GM23338 (cell line): ENCODE results near the gene CELSR3. TPM values are rescaled to one million over a fixed set of nuclear protein-coding genes. Genes with fewer than 3 reads are reported as not detected.

ENCODE experiments used
- microRNA-seq: library from miRNA; unstranded; fragments of <30 nt; microRNA quantifications from one replicate; pipeline ENCODE4, GENCODE V29; 2017
- polyA plus RNA-seq: library from polyadenylated mRNA; unstranded; fragments of >200 nt; fragmentation: Nextera tagmentation; extraction: Ambion mirVana; gene quantifications from 2 replicates; pipeline ENCODE4 v1.2.1, GENCODE V29; 2016
- small RNA-seq: library from RNA; depleted of rRNA; stranded (forward); fragments of <200 nt; gene quantifications from one replicate; pipeline ENCODE3, GENCODE V24; 2014; ENCODE audit warnings: low replicate concordance
- total RNA-seq: library from RNA; depleted of rRNA; stranded (reverse); fragments of >200 nt; shearing (Covaris generic); gene quantifications from 2 replicates; pipeline ENCODE4 v1.2.3, GENCODE V29; 2014; rRNA removed

CELSR3 gene
- total and polyA plus RNA-seq, 2 experiments from 2014 or later = 7.5 to 33.3 TPM

Small RNAs within 50 kb of the gene (microRNA-seq; reads per million reads assigned to microRNA genes)
- gene MIR4793 = not detected

Small RNAs within 50 kb of the gene (small RNA-seq; reads per million reads assigned to genes)
- gene AC141002.1 = not detected

Other genes starting within 250 kb of the CELSR3 start
- 144 and 164 TPM in 2 replicates for gene PLXNB1, start 232.8 kb downstream of the CELSR3 start, total RNA-seq
- gene PLXNB1, start 232.8 kb downstream of the CELSR3 start, polyA plus RNA-seq = 49.0 and 49.3 TPM in 2 replicates
- 24.1 and 28.9 TPM in 2 replicates for gene CCDC51, start 222.8 kb downstream of the CELSR3 start, total RNA-seq
- gene CCDC51, start 222.8 kb downstream of the CELSR3 start, polyA plus RNA-seq = 20.8 and 22.2 TPM in 2 replicates
- 362 and 419 TPM in 2 replicates for gene TMA7, start 222.6 kb downstream of the CELSR3 start, total RNA-seq
- gene TMA7, start 222.6 kb downstream of the CELSR3 start, polyA plus RNA-seq = 2,089 and 2,333 TPM in 2 replicates
- gene ATRIP, start 216.1 kb downstream of the CELSR3 start, total RNA-seq = 17.3 and 17.6 TPM in 2 replicates
- gene ATRIP, start 216.1 kb downstream of the CELSR3 start, polyA plus RNA-seq = 5.8 and 6.1 TPM in 2 replicates
- gene SHISA5, start 158.7 kb downstream of the CELSR3 start, total RNA-seq = 148 and 166 TPM in 2 replicates
- 146 and 167 TPM in 2 replicates for gene SHISA5, start 158.7 kb downstream of the CELSR3 start, polyA plus RNA-seq
- gene PFKFB4, start 106.1 kb downstream of the CELSR3 start, total RNA-seq = 15.0 and 22.9 TPM in 2 replicates
- gene PFKFB4, start 106.1 kb downstream of the CELSR3 start, polyA plus RNA-seq = 7.6 and 8.6 TPM in 2 replicates
- 0.12 and 0.17 TPM in 2 replicates for gene UCN2, start 99.1 kb downstream of the CELSR3 start, total RNA-seq
- not detected in 2 replicates for gene UCN2, start 99.1 kb downstream of the CELSR3 start, polyA plus RNA-seq
- 5.2 and 7.9 TPM in 2 replicates for gene COL7A1, start 67.6 kb downstream of the CELSR3 start, total RNA-seq
- 3.0 and 4.0 TPM in 2 replicates for gene COL7A1, start 67.6 kb downstream of the CELSR3 start, polyA plus RNA-seq
- gene UQCRC1, start 53.2 kb downstream of the CELSR3 start, total RNA-seq = 439 and 460 TPM in 2 replicates
- gene UQCRC1, start 53.2 kb downstream of the CELSR3 start, polyA plus RNA-seq = 232 and 256 TPM in 2 replicates
- gene TMEM89, start 41.1 kb downstream of the CELSR3 start, total RNA-seq = not detected in 2 replicates
- not detected in 2 replicates for gene TMEM89, start 41.1 kb downstream of the CELSR3 start, polyA plus RNA-seq
- gene SLC26A6, start 27.4 kb downstream of the CELSR3 start, total RNA-seq = 79.3 and 96.4 TPM in 2 replicates
- 29.4 and 34.3 TPM in 2 replicates for gene SLC26A6, start 27.4 kb downstream of the CELSR3 start, polyA plus RNA-seq
- 43.1 and 45.1 TPM in 2 replicates for gene NCKIPSD, start 23.0 kb upstream of the CELSR3 start, total RNA-seq
- 14.8 and 15.1 TPM in 2 replicates for gene NCKIPSD, start 23.0 kb upstream of the CELSR3 start, polyA plus RNA-seq
- 94.1 and 97.0 TPM in 2 replicates for gene IP6K2, start 54.3 kb upstream of the CELSR3 start, total RNA-seq
- 85.3 and 97.4 TPM in 2 replicates for gene IP6K2, start 54.3 kb upstream of the CELSR3 start, polyA plus RNA-seq
- gene PRKAR2A, start 185.0 kb upstream of the CELSR3 start, total RNA-seq = 25.8 and 30.2 TPM in 2 replicates
- 13.5 and 14.5 TPM in 2 replicates for gene PRKAR2A, start 185.0 kb upstream of the CELSR3 start, polyA plus RNA-seq
- 4.3 and 4.4 TPM in 2 replicates for gene SLC25A20, start 236.0 kb upstream of the CELSR3 start, total RNA-seq
- gene SLC25A20, start 236.0 kb upstream of the CELSR3 start, polyA plus RNA-seq = 3.0 TPM in 2 replicates